GM18507 (cell line): Measurements from ENCODE around the gene CPEB3.
"Not testable (repeated sequence)": the region's sequence is repeated elsewhere in the genome, so short reads cannot be mapped to it uniquely, and the experiment has no call there.

ENCODE experiments used
- DNase-seq: peaks from one replicate; pipeline ENCODE4 v3.0.0; 2011; ENCODE audit warnings: low read depth; ENCODE audit not compliant: insufficient read length; ENCODE audit errors: extremely low spot score
- FAIRE-seq: peaks from 2 replicates; lab custom pipeline; 2011; peaks lifted over from hg19 to GRCh38; lab: Jason Lieb, UNC

The CPEB3 gene

DNA sequence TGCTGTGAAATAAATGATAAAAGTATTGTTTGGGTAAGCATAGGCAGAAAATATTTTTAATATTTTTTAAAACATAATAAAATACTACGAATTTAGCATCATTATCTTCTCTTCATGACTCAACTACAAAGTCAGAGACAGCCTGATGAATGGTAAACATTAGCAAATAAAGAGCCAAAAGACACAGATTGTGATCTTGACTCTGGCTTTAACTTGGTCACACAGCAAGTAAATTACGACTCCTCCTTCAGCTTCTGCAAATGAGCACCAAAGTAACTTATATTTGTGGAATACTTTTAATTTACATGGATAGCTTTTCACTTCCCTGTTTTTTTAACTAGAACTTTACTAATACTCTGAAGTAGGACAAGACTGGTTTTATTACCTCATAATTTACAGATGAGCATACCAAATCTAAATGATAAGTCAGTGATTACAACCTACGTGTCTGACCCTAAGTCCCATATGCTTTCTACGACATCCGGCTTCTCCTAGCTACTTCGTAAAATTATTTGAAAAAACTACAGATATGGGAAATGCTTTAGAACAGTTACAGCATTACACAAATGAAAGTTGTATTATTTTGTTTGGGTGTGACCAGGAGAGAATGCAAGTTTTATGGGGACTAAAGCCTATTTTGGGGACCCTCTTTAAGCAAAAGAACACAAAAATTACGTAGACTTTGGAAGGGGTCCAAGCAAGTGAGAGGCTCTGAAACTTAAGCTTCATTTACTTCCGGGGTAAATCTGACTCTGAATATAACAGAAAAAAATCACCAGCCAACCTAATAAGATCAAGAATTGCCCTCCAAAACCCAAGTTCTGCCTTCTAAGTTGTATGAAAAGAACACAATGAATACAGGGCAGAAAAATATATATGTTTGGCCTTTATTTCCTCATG lies 133.8 kb downstream of the CPEB3 start:
- FAIRE-seq (no peak), DNase-seq (no peak)

DNA sequence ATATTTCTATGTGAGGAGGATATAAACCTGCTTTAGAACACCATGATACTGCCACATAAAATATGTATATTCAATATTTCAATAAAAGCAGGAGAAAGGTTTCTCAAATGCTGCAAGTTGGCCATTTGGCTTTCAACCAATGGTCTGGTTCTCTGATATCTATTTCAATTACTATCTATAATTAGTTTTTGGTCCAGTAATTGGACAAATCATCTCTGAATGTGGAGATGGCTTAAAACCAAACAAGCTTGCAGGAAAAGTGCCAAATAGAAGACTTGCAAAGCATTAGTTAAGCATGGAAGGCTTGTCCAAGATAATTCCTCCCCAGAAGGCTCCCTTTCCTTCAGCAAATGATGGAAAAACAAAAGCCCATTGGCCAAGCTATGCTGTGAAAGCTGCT lies 140.1 kb downstream of the CPEB3 start:
- no peak for FAIRE-seq
- DNase-seq = no peak

DNA sequence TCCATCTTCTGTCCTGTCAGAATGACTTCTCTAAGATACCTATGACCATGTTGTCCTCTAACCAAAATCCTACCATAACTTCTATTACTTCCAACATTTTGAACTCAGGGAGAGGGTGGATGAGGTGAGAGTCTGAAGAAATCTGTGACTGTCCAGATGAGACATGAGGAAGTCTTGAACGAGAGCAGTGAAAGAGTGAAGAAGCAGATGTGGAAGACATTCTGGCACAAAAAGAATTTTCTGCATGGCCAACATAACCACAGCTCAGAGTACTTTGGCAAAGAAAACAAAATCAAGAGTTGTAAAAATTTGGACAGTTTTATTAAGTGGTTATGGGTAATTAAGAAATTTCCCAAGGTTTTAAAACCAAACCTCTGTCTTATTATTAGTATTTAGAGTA lies 141.6 kb downstream of the CPEB3 start:
- FAIRE-seq (no peak), DNase-seq (no peak)

DNA sequence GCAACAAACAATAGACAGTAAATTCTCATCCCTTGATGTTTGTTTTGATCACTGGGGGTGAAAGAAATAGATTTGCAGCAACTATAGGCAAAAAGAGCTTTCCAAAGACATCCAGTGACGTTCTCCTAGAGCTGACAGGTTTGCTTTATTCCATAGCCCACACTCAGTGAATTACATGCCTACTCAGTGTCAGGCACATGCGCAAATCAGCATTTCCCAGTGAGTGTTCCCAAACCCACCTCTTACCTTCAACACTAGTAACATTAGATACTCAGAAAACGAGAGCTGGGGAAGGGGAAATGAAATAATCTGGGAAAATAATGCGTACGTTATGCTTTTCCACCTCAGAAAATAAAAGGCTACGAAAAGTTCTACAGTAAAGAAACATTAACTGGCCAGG lies 144.1 kb downstream of the CPEB3 start:
- no peak for FAIRE-seq
- no peak for DNase-seq

DNA sequence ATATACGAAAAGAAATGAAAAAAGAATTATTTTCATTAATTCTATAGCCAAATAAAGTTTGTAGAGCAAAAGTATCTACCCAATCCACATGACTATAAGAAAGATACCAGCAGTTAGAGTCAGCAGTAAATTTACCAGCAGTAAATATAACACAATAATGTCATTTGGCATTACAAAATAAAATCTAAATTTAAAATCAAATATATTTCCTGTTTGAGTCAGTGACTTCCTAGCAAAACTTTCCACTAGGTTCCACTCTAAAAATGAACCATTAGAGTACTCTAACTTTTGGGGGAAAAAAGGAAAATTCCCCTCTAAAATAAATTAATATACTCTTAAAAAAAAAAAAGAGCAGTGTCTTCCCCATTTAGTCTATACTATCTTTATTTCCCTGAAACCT lies 144.8 kb downstream of the CPEB3 start:
- DNase-seq = no peak
- FAIRE-seq = no peak

DNA sequence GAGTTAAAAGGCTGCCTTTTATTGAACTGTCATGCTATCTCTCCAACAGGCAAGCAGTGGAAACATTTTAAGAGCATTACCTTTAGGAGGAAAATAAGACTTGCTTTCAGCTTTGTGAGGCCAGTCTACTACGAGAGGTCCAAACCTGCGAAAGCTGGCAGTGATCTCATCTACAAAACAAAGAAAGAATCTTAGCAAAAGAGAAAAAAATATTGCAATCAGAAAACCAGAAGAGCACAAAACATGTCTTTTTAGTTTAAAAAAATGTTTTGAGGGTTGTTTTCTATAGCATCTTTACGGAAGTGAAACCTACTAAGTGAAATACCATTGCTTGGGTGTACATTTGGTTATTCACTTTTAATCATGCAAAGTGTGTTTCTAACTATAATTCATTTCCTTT lies 147.9 kb downstream of the CPEB3 start:
- peak; percentile 81 for FAIRE-seq
- DNase-seq = peak; percentile 20

DNA sequence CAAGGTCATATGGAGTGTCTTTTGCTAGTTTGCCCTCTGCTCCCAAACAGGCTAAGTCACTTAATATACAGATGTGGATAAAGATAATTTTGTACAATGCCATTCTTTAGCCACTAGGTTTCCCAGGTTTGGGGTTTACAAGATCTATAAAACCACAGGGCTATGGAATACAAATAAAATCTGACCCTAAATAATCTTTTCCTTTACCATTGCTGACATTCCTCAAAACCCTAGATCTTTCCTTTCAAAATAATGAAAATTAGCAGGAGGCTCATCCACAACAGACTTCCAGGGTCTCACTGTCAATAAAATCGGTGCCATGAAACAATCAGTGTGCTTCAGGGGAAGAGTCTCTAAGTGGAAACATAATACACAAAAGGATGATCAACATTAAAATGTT lies 148.4 kb downstream of the CPEB3 start:
- no peak for FAIRE-seq

DNA sequence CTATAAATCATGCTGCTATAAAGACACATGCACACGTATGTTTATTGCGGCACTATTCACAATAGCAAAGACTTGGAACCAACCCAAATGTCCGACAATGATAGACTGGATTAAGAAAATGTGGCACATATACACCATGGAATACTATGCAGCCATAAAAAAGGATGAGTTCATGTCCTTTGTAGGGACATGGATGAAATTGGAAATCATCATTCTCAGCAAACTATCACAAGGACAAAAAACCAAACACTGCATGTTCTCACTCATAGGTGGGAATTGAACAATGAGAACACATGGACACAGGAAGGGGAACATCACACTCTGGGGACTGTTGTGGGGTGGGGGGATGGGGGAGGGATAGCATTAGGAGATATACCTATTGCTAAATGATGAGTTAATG lies 149.7 kb downstream of the CPEB3 start:
- not testable (repeated sequence) for DNase-seq, FAIRE-seq

More for the DNA sequence above, 148.4 kb downstream of the CPEB3 start:
- no peak for DNase-seq

DNA sequence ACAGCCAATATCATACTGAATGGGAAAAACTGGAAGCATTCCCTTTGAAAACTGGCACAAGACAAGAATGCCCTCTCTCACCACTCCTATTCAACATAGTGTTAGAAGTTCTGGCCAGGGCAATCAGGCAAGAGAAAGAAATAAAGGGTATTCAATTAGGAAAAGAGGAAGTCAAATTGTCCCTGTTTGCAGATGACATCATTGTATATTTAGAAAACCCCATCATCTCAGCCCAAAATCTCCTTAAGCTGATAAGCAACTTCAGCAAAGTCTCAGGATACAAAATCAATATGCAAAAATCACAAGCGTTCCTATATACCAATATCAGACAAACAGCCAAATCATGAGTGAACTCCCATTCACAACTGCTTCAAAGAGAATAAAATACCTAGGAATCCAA lies 156.8 kb downstream of the CPEB3 start:
- FAIRE-seq, DNase-seq: not testable (repeated sequence)

DNA sequence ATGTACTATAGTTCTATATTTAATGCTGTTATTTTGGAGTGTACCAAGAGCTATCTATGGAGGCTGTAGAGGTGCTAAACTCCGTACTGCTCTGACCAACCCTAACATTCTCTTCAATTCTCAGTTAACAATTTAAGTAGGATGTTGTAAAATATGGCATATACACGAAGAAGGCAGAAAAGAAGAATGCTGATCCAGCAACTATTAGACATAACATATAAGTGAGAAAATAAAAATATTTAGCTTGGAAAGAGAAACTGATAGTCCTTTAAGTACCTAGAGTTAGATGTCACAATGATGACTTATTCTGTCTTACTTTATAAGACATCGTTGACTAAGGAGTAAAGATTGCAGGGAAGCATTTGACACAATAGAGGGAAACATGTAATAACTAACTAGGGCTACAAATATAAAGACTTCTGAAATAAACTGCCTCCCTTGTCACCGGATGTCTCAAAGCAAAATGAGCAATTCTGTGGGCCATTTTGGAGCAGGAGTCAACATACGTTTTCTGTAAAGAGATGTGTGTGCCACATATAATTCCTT lies 159.5 kb downstream of the CPEB3 start:
- no peak for DNase-seq
- no peak for FAIRE-seq

DNA sequence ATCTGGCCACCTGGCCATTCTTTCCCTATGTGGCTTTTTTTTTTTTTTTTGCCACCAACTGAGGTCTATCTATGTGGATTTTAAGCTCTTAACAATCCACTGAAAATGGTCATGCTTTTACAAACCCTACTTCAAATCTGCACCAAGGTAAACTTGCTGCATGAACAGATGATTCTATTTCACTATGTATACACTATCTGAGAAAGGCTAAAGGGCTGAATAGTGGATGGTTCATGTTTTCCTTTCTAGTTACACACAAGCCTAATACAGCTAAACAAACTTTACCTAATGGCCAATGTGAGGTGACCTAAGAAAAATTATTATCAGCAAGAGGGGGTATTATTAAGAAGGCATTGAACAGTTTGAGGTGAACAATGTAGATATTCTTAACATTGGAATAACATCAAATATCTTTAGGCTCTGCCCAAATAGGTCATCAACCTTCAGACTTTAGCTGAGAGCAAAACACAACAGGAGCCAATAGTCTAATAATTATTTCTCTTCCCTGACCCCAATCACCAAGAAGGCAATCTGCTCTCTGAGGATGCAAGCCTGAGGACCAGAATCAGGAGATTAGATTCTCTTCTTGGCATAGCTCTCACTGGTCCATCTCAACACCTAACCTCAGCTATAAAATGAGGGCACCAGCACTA lies 160.1 kb downstream of the CPEB3 start:
- DNase-seq (no peak), FAIRE-seq (no peak)

DNA sequence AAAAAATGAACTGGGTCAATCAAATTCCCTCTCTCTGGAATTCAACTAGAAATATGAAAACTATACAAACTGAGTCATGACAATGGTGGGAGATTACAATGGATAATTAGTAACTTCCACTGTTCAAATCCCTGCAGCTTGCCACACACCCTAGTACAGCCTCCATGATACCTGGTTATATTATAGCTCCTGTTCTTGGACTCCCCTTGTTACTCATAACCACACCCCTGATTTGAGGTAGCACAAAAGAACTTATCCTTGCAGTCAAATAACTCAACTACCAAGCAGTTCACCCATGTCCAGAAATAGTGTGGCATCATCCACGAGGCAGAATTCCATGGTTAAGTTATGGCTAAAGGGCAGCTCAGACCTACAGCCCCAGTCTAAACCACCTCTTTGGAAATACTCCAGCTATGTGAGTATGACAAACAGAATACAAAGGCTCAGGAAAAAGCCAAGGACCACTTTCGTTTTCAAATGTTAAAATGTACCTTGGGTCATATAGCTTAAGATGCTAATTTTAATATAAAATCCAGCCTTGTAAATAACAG lies 164.7 kb downstream of the CPEB3 start:
- FAIRE-seq (no peak), DNase-seq (no peak)

DNA sequence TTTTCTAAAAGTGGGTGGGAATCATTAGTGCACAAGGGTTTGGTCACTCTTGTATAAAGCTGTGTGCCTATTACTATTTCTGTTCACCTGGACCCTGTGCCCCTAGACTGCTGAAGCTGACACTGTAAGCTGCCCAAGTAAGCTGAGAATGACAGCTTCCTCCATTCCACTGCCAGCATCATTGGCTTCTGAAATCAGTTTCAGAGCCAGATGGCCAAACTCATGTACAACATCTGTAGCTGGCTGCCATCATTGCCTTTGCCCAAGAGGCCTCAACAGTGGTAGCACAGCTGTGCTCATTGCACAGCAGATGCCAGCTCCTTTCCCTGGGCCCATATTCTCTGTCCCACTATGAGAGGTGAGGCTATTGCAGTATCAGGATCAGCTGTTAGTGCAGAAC lies 165.7 kb downstream of the CPEB3 start:
- no peak for DNase-seq
- FAIRE-seq = no peak

DNA sequence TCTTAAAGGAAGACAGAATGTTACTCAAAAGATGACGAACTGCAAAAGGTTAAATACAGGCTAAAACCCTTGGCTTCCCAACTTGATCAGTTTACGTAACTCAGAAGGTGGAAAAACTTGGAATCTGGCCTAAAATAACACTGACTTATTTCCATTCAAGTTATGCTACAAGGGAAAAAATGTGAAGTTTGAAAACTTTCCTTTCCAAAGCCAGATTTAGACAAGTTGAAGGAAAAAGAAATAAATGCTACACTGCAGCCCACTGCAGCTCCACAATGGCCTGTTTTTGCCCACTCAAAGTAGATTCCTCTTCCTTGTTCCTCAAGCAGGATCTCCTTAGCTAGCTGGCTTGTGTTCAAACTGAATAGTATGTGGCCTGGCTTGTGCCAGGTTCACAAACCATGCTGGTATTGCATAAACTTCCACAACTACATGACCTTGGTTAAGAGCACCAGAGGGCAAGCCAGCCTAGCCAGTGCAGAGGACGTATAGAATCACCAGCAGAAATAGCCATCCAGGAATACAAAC lies 166.2 kb downstream of the CPEB3 start:
- DNase-seq (no peak), FAIRE-seq (no peak)

DNA sequence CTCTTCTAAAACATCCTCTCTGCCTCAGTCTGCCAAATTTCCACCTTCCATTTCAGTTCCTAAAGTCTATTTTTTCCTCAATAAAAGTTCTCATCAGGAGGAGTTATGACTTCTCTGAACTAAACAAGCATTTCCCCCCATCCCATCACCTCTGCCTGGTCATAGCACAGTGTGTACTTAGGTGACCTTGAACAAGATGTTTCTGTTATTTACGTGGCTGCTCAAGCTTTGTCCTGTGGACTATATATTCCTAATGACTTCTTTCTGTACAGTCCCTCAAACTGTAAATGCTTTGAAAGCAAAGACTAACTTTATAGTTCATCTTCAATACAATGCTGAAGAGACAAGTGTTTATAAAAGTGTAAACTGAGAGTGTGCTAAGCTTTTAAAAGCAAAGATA lies 166.9 kb downstream of the CPEB3 start:
- no peak for DNase-seq
- no peak for FAIRE-seq

DNA sequence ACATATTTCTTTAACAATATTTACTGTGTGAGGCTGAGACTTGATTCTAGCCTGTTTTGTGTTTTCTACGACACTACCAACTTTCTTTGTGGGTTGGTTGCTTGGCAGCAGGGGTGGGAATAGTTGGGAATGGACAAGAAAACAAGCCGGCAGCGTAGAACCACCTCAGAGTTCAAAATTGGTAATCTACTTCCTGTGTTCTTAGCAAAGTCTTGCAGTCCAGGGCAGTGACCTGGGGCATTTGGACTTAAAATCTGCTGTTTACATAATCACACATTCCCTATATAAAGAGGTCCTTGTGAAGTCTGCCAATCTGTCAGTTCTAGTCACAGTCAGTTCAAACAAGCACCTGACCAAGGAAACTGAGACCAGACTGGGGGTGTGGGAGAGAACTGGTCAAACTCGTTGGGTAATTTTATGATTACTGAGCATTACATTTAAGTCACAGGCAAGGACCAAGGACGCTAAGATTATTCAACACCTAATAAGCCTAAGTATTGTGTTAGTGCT lies 167.9 kb downstream of the CPEB3 start:
- no peak for DNase-seq
- FAIRE-seq = no peak

DNA sequence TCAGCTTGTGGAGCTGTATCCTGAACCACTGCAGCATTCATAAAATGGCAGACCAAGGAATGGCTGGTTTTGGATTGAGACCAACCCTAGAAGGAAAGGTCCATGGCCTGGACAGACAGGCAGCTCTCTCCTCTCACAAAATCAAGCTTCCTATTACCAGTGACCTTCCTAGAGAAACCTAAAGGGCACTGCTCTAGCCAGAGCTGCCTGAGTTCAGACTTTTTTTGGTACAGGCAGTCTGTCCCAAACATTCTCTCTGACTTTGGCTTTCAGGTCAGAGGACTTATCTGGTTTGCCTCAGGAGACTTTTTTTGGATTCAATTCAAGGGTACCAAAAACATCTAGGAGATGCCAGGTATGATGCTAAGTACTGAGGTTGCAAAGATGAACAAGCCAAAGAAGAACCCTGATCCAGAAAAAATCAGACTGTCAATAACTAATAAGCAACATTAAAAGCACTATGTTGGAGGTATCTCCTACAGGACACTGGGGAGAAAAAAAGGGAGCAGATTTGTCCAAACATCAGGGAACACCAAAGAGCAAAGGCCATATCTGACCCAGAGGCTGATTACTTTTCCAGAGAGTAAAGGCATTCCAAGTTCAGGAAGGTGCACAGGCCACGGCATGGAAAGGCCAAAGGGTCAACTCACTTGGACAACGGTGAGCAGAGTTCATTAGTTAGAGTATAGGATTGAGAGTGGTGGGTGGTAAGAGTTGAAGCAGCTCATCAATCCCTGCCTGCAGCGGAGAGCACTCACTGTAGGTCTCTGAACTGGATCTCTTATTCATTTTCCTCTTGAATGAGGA lies 169.0 kb downstream of the CPEB3 start:
- no peak for FAIRE-seq

DNA sequence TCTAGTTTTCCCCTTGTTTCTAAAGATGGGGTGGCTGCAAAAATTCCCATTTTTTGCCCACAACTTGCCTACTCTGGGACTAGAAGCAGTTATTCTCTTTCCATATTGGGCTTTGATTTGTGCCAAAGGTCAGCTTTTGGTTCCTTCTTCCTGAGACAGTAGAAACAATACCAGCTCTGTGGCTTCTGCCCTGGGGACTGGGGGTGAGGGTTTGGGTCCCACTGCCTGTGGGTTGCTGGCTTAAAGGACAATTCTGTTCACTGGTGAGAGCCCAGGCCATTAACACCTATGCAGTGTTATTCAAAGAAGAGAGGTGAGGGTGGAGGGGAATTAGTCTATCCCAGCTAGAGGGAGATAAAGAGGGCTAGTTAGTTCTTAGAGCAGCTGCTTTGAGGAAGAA lies 171.5 kb downstream of the CPEB3 start:
- FAIRE-seq = no peak
- DNase-seq = no peak

More for the DNA sequence above, 169.0 kb downstream of the CPEB3 start:
- no peak for DNase-seq

DNA sequence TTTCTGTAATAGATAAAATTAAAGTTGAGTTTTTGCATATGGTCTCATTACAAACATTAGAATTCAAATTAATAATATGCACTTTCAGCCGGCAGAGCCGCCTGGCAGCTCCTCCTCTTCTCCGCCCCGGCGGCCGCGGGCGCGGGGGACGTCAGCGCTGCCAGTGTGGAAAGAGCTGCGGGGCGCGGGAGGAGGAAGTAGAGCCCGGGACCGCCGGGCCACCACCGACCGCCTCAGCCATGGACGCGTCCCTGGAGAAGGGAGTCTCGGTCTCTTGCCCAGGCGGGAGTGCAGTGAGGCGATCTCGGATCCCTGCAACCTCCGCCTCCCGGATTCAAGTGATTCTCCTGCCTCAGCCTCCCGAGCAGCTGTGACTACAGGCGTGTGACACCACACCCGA lies 176.0 kb downstream of the CPEB3 start:
- DNase-seq, FAIRE-seq: not testable (repeated sequence)
